Measurements from ENCODE around the gene PPP1R9B.
A peak's percentile ranks its signal among the peaks of the same experiment; 100 is the strongest.

The PPP1R9B gene

DNA sequence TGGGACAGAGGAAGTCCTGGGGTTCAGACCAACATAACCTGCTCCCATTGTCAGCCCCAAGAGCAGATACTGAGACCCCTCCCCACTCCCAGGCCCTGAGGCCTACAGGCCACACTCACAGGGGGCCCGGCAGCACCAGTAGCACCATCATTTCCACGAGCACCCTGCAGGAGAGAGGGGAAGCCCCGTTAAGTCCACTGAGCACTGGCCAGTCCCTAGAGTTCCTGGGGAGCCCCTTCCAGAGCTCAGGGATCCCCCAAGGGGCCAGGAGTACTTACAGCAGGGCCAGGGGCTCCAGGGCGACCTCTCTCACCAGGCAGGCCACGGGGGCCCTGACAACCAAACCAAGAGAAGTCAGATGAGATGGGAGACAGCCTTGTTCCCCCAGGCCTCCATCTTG is 45.6 kb upstream of the PPP1R9B start:
- DNase-seq (ENCODE audit: low spot score): no peak
- no peak for TF ChIP-seq CTCF (IDR thresholded peaks at IDR 0.05)
- peak overlapping the region; percentile 92 to 97 for H3K27ac ChIP-seq
- H3K4me3 ChIP-seq: no peak overlapping the region

- TF ChIP-seq CTCF (IDR thresholded peaks at IDR 0.05): no peak
- DNase-seq (ENCODE audit: low spot score): no peak
- peak overlapping the region; percentile 92 to 97 for H3K27ac ChIP-seq
- no peak overlapping the region for H3K4me3 ChIP-seq
These were observed 44.7 kb upstream of the PPP1R9B start for GRCh38 chr17:50194934-50195865.

- Histone ChIP-seq H3K27ac (peak overlapping the region; percentile 92 to 97), H3K4me3 (no peak overlapping the region)
- no peak for TF ChIP-seq CTCF (IDR thresholded peaks at IDR 0.05)
- no peak for DNase-seq (ENCODE audit: low spot score)
These were observed 43.9 kb upstream of the PPP1R9B start for GRCh38 chr17:50194140-50194933.

GRCh38 chr17:50192618-50193291 is 42.3 kb upstream of the PPP1R9B start:
- Histone ChIP-seq H3K27ac (peak overlapping the region; percentile 92 to 97), H3K4me3 (no peak overlapping the region)
- DNase-seq (ENCODE audit: low spot score): no peak
- TF ChIP-seq CTCF (IDR thresholded peaks at IDR 0.05): no peak

- Histone ChIP-seq H3K4me3 (no peak overlapping the region), H3K27ac (peak overlapping the region; percentile 92 to 97)
- TF ChIP-seq CTCF (IDR thresholded peaks at IDR 0.05): no peak
- no peak for DNase-seq (ENCODE audit: low spot score)
These were observed 41.7 kb upstream of the PPP1R9B start for GRCh38 chr17:50192144-50192617.

DNA sequence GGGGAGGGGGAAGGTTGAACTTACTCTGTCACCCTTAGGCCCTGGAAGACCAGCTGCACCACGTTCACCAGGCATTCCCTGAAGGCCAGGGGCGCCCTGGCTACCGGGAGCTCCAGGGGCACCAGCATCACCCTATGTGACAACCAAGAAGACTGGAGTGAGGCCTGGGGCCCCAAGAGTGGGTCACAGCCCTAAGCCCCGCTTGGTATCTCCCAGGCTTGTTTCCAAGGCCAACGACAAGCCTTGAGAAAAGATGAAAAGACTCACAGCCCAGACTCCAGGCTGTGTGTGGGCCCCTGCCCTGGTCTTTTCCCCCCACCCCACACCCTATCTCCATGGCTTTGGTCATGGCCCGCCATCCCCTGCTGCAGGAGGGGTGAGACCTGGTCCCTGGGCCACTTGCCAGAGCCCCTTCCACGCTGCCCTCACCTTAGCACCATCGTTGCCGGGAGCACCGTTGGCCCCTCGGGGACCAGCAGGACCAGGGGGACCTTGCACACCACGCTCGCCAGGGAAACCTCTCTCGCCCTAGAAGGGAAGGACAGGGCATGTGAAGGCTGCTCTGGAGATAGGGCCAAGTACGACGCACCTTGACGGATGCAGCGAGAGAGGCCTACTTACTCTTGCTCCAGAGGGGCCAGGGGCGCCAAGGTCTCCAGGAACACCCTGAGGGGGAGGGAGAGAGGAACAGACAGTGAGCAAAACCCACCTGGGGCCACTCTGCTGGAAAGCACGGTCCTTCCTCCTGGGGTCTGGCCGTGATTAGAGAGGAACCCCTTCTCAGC is 41.1 kb upstream of the PPP1R9B start:
- Histone ChIP-seq H3K4me3 (no peak overlapping the region), H3K27ac (peak overlapping the region; percentile 92 to 97)
- TF ChIP-seq CTCF (IDR thresholded peaks at IDR 0.05): no peak
- no peak for DNase-seq (ENCODE audit: low spot score)
